ACHN (cell line): Measurements from ENCODE around the gene MT1H.
"Not testable (repeated sequence)": the region's sequence is repeated elsewhere in the genome, so short reads cannot be mapped to it uniquely, and the experiment has no call there.

ENCODE experiments used
- DNase-seq: peaks from one replicate; pipeline ENCODE4 v3.0.0-alpha.2; 2015
- in situ Hi-C: cut with HindIII; loops from 2 replicates; pipeline ENCODE4 v1.10.0; 2017; ENCODE audit warnings: low sequenced_read_pairs, low pct_ligation_motif_present, low pct_unique_long_range_greater_than_20kb

The MT1H gene

DNA sequence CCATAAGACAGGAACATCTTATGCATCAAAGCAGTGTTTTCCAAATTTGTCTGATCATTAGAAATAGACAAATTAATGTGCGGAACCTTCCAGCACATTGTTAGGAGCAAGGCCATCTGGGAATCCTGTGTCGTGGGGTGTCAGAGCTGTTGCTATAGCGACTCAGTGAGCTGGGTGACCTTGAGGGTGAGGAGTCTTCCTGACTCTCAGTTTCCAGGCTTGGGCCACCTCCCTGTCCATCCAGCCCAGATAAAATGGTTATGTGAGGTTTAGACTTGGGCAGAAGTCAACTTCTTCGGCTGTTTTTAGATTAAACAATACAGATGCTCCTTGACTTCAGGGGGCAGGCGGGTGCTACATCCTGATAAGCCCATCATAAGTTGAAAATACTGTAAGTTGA is 33.2 kb downstream of the MT1H start:
- no peak for DNase-seq
- in situ Hi-C loops, result no loop called here

DNA sequence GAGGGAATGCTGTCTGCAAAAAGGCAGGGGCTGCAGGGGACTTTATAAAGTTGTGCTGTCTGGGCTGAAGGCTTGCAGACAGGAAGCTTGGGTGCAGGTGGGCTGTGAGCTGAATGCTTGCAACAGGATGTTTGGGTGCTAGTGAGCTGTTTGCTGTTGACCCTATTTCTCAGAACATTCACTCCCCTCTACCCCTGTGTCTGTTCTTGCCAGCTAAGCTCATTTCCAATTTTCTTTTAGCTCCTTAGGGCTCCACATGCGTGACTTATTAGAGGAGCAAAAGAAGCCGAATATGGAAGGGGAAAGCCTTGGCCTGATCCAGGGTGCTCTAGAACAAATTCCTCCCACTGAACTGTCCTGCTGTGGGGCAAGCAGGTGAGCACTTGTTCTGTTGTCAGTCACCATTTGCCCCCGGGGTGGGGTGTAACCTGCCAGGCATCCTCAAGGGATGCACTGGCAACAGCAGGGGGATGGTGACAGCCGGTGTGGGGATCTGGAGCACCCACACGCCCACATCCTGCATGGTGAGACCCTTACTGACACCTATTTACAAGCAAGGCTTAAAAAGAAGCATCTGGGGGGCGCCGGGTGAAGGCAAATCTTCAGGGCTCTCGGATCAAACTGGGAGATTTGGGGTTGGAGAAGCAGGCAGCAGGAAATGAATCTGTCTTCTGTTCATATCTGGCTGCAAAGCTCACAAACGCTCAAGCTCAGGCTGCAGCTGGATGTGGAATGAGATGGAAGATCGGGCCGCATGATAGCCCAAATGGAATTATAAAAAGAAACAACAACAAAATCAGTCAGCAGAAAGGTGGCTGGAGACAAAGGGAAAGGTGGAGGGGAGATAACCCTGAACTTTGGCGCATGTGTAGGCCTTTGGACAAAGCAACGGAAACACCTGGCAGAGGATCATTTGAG is 39.2 kb downstream of the MT1H start:
- in situ Hi-C loops, result no loop called here
- DNase-seq, result no peak

DNA sequence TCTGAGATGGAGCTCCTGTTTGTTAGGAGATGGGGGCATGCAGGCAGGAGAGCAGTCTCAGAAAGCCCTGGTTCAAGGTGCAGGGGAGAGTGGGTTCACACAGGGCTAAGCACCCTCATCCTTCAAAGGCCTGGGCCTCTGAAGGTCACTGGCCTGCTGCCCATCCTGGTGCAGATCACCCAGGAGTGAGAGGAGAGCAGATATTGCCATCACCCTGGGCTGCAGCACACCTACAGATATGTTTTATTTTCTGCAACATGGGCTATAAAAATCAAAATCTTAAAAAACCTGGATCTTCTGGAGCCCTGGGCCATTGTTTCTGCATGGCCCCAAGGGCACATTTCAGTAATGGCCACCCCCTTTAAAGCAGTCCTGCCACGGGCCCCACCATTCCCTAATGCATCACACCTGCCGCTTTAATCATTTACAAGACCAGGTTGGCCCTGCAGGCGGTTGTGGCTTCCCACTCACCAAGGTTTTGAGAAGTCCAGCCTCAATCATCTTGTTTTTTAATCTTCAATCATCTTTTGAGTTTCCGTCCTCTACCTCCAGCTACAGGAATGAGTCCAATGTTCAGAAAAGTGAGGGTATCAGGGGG is 39.9 kb downstream of the MT1H start:
- no peak for DNase-seq
- in situ Hi-C loops, result no loop called here

DNA sequence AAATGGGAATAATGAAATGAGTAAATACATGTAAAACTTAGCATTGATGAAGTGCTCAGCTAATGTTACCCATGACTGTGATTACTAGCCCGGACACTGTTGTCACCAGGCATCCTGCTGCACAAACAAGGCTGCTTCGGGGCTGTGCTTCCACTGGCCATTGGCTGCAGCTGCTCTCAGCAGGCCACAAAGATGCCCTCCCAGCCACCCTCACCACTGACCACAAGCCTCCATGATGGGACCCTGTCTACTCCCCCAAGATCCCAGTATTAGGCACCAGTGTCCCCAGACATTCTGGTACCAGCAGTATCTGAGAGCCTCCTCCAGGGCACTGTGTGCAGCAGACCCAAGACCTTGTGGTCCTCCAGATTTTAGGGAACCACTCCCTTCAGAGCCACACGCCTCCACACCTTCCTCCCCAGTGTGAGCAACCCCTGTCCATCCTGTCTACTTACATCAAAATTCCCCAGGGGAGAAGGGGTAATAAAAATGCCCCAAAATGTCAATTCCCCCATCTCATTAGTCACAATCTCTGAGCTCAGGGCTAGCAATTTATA is 40.6 kb downstream of the MT1H start:
- DNase-seq, result no peak
- in situ Hi-C loops, result no loop called here

DNA sequence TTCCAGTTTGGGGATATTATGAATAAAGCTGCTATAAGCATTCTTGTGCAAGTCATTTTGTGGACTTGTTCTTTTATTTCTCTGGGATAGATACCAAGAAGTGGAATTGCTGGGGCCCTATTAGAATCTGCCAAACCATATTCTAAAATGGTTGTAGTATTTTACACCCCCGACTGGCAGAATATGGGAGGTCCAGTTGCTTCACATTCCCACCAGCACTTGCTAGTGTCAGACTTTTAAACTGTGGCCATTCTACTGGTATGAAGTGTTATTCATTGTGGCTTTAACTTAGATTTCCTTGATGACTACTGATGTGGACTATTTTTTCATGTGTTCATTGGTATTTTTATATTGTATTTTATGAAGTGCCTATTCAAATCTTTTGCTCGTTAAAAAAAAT is 42.2 kb downstream of the MT1H start:
- no peak for DNase-seq
- in situ Hi-C loops, result no loop called here

DNA sequence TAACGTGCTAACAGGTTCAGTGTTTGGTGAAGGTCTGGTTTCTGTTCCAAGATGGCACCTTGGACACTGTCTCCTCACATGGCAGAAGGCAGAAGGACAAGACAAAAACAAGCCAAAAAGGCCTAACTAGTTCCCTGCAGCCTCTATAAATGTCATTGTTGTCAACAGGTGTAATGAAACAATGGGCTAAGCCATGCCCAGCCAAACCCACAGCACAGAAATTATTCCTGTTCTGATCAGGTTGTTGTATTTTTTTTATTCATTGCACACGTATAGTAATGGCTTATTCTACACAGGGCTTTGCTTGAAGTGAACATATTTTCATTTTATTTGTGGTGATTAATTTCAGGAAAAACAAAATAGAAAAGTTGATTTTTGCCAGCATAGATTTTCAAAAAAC is 44.2 kb downstream of the MT1H start:
- in situ Hi-C loops, result no loop called here

DNA sequence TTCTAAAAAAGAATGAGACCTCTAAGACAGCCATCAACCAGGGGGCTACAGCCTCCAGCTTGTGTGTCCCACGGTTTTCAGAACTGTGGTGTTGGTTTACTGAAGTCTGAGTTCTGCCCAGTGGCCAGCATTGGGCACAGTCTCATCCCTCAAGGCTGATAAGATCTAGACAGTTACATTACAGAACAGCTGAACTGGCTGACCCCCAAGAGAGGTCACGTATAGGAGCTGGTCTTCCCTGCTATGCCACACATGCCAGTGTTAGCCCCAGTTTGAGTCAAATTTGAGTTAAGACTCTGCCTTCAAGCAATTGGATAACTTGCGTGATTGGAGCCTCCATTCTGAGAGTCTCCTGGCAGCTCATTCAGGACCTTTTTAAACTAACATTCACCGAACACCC is 45.5 kb downstream of the MT1H start:
- no peak for DNase-seq
- in situ Hi-C loops, result no loop called here

More for the DNA sequence above, 44.2 kb downstream of the MT1H start:
- DNase-seq, result no peak

DNA sequence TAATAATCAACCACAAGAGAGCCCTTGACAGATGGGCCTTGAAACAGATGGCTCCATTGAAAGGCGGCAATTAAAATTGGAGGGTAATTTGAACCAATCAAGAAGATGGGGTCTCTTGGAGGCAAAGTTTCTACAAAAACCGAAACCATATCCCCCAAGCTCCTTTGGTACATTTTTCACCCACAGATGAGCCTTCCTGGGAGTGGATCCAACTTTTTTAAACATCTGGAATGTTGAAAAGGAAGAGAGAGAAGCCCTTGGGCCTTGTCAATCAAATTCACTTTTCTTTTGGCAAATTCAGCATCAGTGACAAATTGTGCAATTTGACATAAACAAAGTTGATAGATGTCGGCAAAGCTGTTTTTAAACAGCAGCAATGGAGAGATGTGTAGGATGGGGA is 47.1 kb downstream of the MT1H start:
- DNase-seq, result no peak
- in situ Hi-C loops, result no loop called here

DNA sequence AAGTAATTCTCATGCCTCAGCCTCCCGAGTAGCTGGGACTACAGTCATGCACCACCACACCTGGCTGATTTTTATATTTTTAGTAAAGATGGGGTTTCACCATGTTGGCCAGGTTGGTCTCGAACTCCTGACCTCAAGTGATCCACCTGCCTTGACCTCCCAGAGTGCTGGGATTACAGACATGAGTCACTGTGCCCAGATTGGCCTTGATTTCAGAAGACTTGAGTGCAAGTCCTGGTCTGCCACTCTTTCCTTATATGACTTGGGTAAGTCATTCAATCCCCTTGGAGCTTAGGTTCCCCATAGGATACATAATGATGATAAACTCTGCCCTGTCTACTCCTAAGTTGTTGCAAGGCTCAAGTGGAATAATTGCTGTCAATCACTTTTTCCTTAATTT is 47.9 kb downstream of the MT1H start:
- DNase-seq, in situ Hi-C loops: not testable (repeated sequence)
